ENCODE measurements around the gene EXO5. TPM values are rescaled to one million over a fixed set of nuclear protein-coding genes. Genes with fewer than 3 reads are reported as not detected.
"Not testable (repeated sequence)": the region's sequence is repeated elsewhere in the genome, so short reads cannot be mapped to it uniquely, and the experiment has no call there.

Gene EXO5
- total RNA-seq, 4 donors from 2014 or later = 0.95 to 3.1 (median 1.7) TPM

DNA sequence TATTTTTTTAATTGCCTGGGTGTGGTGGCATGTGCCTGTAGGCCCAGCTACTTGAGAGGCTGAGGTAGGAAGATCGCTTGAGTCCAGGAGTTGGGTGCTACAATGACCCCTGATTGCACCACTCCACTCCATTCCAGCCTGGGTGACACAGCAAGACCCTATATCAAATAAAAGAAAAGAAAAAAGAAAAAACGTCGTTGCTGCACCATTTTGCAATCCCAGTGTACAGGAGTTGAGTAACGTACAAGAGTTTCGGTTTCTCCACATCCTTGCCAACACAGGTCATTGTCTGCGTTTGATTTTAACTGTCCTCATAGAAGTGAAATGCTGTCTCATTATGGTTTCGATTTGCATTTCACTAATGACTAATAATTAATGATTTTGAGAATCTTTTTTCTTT is 30.8 kb downstream of the EXO5 start:
- no peaks in the 10 kb centered on the region for H3K9me3 ChIP-seq
- TF ChIP-seq, protein P1, sequence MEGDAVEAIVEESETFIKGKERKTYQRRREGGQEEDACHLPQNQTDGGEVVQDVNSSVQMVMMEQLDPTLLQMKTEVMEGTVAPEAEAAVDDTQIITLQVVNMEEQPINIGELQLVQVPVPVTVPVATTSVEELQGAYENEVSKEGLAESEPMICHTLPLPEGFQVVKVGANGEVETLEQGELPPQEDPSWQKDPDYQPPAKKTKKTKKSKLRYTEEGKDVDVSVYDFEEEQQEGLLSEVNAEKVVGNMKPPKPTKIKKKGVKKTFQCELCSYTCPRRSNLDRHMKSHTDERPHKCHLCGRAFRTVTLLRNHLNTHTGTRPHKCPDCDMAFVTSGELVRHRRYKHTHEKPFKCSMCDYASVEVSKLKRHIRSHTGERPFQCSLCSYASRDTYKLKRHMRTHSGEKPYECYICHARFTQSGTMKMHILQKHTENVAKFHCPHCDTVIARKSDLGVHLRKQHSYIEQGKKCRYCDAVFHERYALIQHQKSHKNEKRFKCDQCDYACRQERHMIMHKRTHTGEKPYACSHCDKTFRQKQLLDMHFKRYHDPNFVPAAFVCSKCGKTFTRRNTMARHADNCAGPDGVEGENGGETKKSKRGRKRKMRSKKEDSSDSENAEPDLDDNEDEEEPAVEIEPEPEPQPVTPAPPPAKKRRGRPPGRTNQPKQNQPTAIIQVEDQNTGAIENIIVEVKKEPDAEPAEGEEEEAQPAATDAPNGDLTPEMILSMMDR (IDR thresholded peaks at IDR 0.05 in 4 of 5, conservative IDR thresholded peaks at IDR 0.05 in 1 of 5) = no peak
- no peak for TF ChIP-seq POLR2A (IDR thresholded peaks at IDR 0.05)
- H3K27me3 ChIP-seq = no peaks in the 10 kb centered on the region
- no peak overlapping the region for H3K4me3 ChIP-seq
- DNase-seq = no peak
- intact Hi-C loops (cut with DNase I; ENCODE audit: low total_unique reads) (no loop called here), in situ Hi-C loops (cut with MboI; ENCODE audit: low sequenced_read_pairs in 4 of 4) (no loop called here)
- no peaks in the 10 kb centered on the region for H3K4me1 ChIP-seq
- peaks cover 0 to 24% of the 10 kb centered on the region in 2 donors for H3K36me3 ChIP-seq
- ATAC-seq = no peak
- no peak overlapping the region for H3K27ac ChIP-seq

DNA sequence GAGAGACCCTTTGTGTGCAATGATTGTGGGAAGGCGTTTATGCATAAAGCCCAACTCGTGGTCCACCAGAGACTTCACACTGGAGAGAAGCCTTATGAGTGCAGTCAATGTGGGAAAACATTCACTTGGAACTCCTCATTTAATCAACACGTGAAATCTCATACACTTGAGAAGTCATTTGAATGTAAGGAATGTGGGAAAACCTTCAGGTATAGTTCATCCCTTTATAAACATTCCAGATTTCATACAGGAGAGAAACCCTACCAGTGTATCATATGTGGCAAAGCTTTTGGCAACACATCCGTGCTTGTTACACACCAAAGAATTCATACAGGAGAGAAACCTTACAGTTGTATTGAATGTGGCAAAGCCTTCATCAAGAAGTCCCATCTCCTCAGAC is 38.4 kb downstream of the EXO5 start:
- no peak for DNase-seq
- Histone ChIP-seq H3K4me1 (no peaks in the 10 kb centered on the region), H3K9me3 (peaks cover 0 to 12% (median 0%) of the 10 kb centered on the region in 3 donors), H3K4me3 (no peak overlapping the region), H3K36me3 (peaks cover 0 to 49% of the 10 kb centered on the region in 2 donors), H3K27ac (no peak overlapping the region), H3K27me3 (no peaks in the 10 kb centered on the region)
- in situ Hi-C loops (cut with MboI; ENCODE audit: low sequenced_read_pairs in 4 of 4) (no loop called here), intact Hi-C loops (cut with DNase I; ENCODE audit: low total_unique reads) (no loop called here)
- no peak for ATAC-seq
- TF ChIP-seq, protein P1 (IDR thresholded peaks at IDR 0.05 in 4 of 5, conservative IDR thresholded peaks at IDR 0.05 in 1 of 5) = no peak
- no peak for TF ChIP-seq POLR2A (IDR thresholded peaks at IDR 0.05)

DNA sequence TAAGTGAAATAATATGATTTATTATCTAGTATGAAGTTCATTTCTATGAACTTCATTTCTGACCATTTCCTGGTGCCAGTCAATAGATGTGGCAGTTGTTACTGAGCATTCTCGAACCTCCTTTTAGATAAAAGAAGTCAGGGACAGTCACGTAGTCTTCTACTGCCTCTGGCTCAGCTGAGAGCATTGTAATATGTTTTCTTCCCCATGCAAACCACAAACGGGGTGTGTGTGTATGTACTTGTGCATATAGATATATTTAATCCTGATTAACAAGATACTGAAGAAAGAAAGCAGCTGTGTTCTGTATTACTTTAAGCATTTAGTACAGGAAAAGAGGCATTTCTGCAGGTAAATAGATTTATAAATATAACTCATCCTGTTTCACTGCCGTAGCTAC is 44.5 kb downstream of the EXO5 start:
- in situ Hi-C loops (cut with MboI; ENCODE audit: low sequenced_read_pairs in 4 of 4) (no loop called here), intact Hi-C loops (cut with DNase I; ENCODE audit: low total_unique reads) (no loop called here)
- Histone ChIP-seq H3K36me3 (peaks cover 0 to under 1% of the 10 kb centered on the region in 2 donors), H3K27ac (no peak overlapping the region), H3K4me1 (no peaks in the 10 kb centered on the region), H3K4me3 (no peak overlapping the region), H3K27me3 (no peaks in the 10 kb centered on the region), H3K9me3 (no peaks in the 10 kb centered on the region)
- no peak for DNase-seq
- ATAC-seq = no peak
- TF ChIP-seq, protein P1 (IDR thresholded peaks at IDR 0.05 in 4 of 5, conservative IDR thresholded peaks at IDR 0.05 in 1 of 5) = no peak
- TF ChIP-seq POLR2A (IDR thresholded peaks at IDR 0.05) = no peak

DNA sequence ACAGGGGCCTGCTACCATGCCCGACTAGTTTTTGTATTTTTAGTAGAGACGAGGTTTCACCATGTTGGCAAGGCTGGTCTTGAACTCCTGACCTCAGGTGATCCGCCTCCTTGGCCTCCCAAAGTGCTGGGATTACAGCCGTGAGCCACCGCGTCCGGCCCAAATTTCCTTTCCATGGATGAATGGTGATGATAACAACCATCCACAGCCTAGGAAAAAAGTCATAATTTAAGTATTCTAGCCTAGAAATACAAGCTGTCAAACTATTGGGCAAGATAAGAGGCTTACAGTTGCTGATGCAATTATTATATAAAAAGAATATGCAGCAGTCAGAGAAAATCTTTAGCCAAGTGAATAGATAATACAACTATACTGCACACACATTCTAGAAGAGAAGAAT is 46.2 kb downstream of the EXO5 start:
- DNase-seq; ATAC-seq; H3K4me1 ChIP-seq; H3K27ac ChIP-seq; H3K9me3 ChIP-seq; H3K36me3 ChIP-seq; H3K4me3 ChIP-seq; intact Hi-C loops (cut with DNase I; ENCODE audit: low total_unique reads); in situ Hi-C loops (cut with MboI; ENCODE audit: low sequenced_read_pairs in 4 of 4); H3K27me3 ChIP-seq: not testable (repeated sequence)

DNA sequence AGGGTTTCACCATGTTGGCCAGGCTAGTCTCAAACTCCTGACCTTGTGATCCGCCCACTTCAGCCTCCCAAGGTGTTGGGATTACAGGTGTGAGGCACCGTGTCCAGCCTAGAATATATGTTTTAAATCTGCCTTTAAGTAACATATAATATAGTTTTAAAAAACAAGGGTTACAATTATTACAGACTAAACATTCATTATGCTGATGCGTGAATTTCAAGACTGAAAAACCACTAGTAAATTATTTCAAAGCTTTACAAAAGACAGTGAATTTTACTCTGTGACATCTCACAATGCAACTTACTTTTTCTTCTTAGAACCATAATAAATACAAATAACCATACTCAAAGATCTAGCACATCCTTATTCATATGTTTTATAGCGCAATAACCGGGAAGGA is 47.6 kb downstream of the EXO5 start:
- ATAC-seq (no peak), DNase-seq (no peak)
- TF ChIP-seq, protein P1 (IDR thresholded peaks at IDR 0.05 in 4 of 5, conservative IDR thresholded peaks at IDR 0.05 in 1 of 5) = no peak
- no peak for TF ChIP-seq POLR2A (IDR thresholded peaks at IDR 0.05)
- Histone ChIP-seq H3K27me3 (no peaks in the 10 kb centered on the region), H3K4me3 (no peak overlapping the region), H3K27ac (no peak overlapping the region), H3K4me1 (no peaks in the 10 kb centered on the region), H3K9me3 (no peaks in the 10 kb centered on the region), H3K36me3 (no peaks in the 10 kb centered on the region)
- intact Hi-C loops (cut with DNase I; ENCODE audit: low total_unique reads) (no loop called here), in situ Hi-C loops (cut with MboI; ENCODE audit: low sequenced_read_pairs in 4 of 4) (no loop called here)

DNA sequence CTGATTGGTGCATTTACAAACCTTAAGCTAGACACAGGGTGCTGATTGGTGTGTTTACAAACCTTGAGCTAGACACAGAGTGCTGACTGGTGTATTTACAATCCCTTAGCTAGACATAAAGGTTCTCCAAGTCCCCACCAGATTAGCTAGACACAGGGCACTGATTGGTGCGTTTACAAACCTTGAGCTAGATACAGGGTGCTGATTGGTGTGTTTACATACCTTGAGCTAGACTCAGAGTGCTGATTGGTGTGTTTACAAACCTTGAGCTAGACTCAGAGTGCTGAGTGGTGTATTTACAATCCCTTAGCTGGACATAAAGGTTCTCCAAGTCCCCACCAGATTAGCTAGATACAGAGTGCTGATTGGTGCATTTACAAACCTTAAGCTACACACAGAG is 49.7 kb downstream of the EXO5 start:
- H3K4me3 ChIP-seq; H3K27ac ChIP-seq; intact Hi-C loops (cut with DNase I; ENCODE audit: low total_unique reads); ATAC-seq; H3K9me3 ChIP-seq; H3K4me1 ChIP-seq; H3K36me3 ChIP-seq; in situ Hi-C loops (cut with MboI; ENCODE audit: low sequenced_read_pairs in 4 of 4); DNase-seq; H3K27me3 ChIP-seq: not testable (repeated sequence)

Data from gastrocnemius medialis (tissue), 4 donors.